AG09309 (cell line): ENCODE results near the gene PHF1.

ENCODE experiments used
- DNase-seq: peaks from one replicate; pipeline ENCODE4 v3.0.0-alpha.2; 2010; ENCODE audit warnings: low read depth
- H3K4me3 ChIP-seq: 2 replicates; pipeline ENCODE4 v1.5.1; 2011; ENCODE audit warnings: mild to moderate bottlenecking, low read depth, low read length, moderate library complexity; ENCODE audit not compliant: control insufficient read depth
- TF ChIP-seq, protein P1 (sequence below): IDR thresholded peaks from 2 replicates; pipeline ENCODE4 v1.5.1; 2011; ENCODE audit warnings: mild to moderate bottlenecking, low read depth, low read length, inconsistent platforms; ENCODE audit not compliant: insufficient read depth, control insufficient read depth; ENCODE audit errors: missing control alignments

The PHF1 gene

DNA sequence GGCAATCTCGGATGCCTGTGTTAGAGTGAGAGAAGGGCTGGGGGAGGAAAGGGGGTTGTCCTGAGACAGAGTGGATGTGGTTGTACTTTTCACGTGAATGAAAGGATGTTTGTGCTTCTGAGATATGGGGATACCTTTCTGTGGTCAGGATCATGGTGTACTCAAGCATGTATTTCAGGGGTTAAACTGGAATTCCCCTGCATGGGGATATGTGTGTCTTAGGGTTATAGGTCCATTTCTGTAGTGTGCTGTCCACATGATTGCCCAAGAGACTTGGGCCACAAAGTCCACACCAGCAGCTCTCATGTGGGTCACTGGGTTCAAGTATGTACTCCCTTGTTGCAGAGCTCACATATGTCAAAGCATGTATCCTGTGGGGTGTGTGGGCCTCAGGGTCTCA lies 19.5 kb downstream of the PHF1 start:
- DNase-seq, result no peak
- H3K4me3 ChIP-seq, result no peak overlapping the region
- TF ChIP-seq, protein P1, sequence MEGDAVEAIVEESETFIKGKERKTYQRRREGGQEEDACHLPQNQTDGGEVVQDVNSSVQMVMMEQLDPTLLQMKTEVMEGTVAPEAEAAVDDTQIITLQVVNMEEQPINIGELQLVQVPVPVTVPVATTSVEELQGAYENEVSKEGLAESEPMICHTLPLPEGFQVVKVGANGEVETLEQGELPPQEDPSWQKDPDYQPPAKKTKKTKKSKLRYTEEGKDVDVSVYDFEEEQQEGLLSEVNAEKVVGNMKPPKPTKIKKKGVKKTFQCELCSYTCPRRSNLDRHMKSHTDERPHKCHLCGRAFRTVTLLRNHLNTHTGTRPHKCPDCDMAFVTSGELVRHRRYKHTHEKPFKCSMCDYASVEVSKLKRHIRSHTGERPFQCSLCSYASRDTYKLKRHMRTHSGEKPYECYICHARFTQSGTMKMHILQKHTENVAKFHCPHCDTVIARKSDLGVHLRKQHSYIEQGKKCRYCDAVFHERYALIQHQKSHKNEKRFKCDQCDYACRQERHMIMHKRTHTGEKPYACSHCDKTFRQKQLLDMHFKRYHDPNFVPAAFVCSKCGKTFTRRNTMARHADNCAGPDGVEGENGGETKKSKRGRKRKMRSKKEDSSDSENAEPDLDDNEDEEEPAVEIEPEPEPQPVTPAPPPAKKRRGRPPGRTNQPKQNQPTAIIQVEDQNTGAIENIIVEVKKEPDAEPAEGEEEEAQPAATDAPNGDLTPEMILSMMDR, result no peak

DNA sequence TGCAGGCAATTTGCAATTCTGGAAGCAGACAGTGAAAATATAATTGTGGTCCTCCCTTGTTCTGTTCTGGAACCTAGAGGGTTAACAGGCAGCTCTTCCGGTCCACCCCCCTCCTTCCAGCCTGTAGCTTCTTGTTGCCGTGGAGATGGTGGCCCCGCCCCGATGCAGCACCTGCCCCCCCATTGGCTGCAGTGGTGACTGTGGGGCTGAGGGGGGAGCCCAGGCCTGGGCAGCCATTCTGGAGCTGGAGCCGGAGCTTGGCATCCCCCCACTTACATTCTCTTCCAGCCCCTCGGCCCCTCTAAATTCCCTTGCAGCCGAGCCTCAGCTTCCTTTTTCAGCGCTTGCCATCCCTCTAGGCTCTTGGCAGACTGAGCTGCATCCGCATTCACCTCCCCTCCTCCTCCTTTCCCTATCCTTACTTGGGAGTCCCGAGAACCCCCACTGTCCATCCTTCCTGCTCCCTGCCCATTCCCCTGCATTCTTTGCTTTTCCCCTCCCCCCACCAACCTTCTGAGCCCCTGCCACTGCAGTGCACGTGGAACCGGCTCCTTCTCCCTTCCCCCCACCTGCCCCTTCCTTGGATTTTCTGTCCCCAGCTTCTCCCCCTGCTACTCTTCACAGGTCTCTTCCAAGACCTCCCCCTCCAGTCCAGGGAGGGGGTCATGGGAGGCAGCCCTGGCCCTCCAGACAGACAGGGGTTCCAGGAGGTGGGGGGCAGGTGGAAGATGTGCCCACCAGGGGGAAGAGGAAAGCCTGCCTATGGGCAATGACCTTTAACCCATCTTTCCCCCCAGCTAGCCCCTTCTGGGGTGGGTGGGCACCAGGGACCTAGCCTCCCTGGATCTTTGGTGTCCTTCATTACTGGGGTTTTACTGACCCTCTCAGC lies 20.4 kb downstream of the PHF1 start:
- TF ChIP-seq, protein P1, result no peak
- DNase-seq, result no peak
- H3K4me3 ChIP-seq, result no peak overlapping the region

DNA sequence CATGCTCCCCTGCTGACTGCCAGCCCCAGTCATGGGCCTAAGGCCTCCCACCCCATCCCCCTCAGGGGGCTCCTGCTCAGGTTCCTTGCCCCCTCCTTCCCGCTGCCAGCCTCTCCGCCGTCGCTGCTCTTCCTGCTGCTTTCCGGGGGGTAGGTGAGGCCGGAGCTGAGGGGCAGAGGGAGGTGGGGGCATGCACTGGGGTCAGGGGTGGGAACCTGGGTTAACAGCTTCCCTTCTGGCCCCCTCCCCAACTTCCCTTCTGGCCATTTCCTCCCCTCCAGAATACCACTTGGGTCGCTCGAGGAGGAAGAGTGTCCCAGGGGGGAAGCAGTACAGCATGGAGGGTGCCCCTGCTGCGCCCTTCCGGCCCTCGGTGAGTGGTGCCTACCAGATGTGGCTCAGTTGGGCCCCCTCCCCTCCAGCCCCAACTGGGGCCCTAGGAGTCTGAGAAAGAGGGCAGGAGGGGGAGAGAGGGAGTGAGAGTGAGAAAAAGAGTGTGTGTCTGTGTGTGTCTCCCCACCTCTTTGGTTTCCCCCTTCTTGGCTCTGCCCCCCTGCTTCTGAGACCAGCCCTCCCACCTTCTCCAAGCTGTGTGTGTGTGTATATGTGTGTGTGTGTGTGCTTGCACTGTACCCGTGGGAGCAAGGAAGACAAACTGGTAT lies 21.2 kb downstream of the PHF1 start:
- no peak overlapping the region for H3K4me3 ChIP-seq
- no peak for DNase-seq

DNA sequence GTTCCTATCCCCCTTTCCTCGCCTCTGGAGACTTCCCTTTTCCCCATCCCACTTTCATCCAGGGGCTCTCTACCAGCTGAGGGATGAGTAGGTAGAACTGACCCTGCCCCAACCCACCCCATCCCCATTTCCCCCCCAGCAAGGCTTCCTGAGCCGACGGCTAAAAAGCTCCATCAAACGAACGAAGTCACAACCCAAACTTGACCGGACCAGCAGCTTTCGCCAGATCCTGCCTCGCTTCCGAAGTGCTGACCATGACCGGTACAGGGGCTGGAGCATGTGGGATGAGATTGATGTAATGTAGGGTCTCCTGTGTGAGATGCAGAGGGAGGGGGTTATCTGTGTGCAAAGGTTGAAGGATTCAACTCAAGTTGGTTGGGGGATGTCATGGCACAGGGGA lies 21.7 kb downstream of the PHF1 start:
- no peak overlapping the region for H3K4me3 ChIP-seq
- no peak for DNase-seq
- TF ChIP-seq, protein P1, result no peak

More for the DNA sequence above, 21.2 kb downstream of the PHF1 start:
- TF ChIP-seq, protein P1, result no peak

DNA sequence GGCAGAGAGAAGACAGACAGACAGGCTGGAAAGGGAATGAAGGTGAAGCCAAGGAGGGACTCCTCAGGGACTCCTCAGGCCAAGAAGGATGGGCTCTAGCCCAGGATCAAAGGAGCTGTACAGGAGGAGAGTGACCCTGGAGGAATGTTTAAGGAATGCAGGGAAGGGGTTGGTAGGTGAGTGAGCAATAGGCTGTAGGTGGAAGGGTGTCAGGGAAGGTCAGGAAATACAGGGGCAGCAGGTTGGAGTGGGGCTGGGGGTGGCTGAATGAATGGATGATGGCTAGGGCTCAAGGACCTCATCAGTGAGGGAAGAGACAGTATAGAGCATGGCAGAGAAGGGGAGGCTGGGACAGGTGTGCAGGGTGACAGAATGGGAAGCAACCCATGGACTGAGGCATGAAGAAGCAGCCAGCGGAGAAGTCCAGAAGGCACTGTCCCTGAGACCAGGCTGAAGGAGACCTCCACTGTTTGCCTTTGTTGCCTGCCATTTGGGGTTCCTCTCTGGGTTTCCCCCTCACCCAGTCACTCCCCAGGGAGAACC lies 22.3 kb downstream of the PHF1 start:
- DNase-seq, result no peak
- no peak overlapping the region for H3K4me3 ChIP-seq
- TF ChIP-seq, protein P1, result no peak

DNA sequence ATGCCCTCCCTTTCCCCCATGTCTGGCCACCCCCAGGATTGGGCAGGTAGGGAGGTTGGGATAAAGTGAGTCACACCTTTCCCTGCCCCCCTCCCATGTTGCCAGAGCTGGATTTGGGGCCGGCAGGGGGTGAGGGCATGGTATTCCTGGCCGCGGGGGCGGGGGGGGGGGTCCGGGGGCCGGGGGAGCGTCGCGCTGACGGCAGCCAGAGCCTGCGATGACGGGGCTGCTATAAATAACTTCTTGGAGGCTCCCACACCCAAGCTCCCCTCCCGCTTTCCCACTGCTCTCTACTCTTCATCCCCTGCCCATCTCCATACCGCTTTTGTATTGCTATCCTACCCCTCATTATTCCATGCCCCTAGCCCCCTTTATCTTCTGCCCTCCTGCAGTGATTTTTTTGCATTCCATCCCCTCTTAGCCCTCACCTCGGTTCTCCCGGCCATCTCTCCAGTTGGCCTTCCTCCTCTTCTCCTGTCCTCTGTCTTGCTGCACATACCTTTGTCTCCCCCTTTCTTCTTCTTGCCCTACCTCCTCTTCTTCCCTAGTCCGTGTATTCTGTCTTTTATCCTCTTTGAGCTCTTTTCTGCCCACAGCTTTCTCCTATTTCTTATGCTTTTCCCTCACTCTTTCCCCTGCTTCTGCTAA lies 22.9 kb downstream of the PHF1 start:
- TF ChIP-seq, protein P1, result no peak
- DNase-seq, result no peak
- H3K4me3 ChIP-seq, result no peak overlapping the region
